SK-N-SH treated with all-trans-retinoic acid at 6 μM for 48 hours (cell line): Measurements from ENCODE around the gene ADNP.

Experiments used
- ATAC-seq: fragments of 200-7000 bp; cut with Tn5 transposase; 3 replicates; pipeline ENCODE4 v1.9.1; 2020; ENCODE audit warnings: mild to moderate bottlenecking, moderate library complexity
- ARNTL ChIP-seq: fragments of 450-650 bp; formaldehyde crosslinking; IDR thresholded peaks from 2 replicates; pipeline ENCODE4 v1.5.0; 2020; ENCODE audit warnings: low read depth, mild to moderate bottlenecking, moderate library complexity, borderline replicate concordance
- BACH2 ChIP-seq: fragments of 250-450 bp; sonication (Bioruptor Pico); IDR thresholded peaks from 2 replicates; pipeline ENCODE4 v1.9.0; 2021; ENCODE audit warnings: mild to moderate bottlenecking, borderline replicate concordance
- CSDC2 ChIP-seq: fragments of 250-450 bp; sonication (Bioruptor Pico); IDR thresholded peaks from 2 replicates; pipeline ENCODE4 v1.5.0; 2020; ENCODE audit warnings: mild to moderate bottlenecking, moderate library complexity
- ESRRG ChIP-seq: fragments of 250-450 bp; sonication (Bioruptor Pico); IDR thresholded peaks from 2 replicates; pipeline ENCODE4 v1.6.1; 2021; ENCODE audit warnings: mild to moderate bottlenecking
- GLIS3 ChIP-seq: fragments of 250-450 bp; sonication (Bioruptor Pico); IDR thresholded peaks from 2 replicates; pipeline ENCODE4 v1.5.0; 2020; ENCODE audit warnings: mild to moderate bottlenecking, moderate library complexity
- ISL1 ChIP-seq: fragments of 250-450 bp; sonication (Bioruptor Pico); IDR thresholded peaks from 2 replicates; pipeline ENCODE4 v2.1.2; 2022; ENCODE audit warnings: mild to moderate bottlenecking, moderate library complexity
- OSR1 ChIP-seq: fragments of 250-450 bp; sonication (Bioruptor Pico); IDR thresholded peaks from 2 replicates; pipeline ENCODE4 v1.8.0; 2022; ENCODE audit warnings: moderate library complexity, mild to moderate bottlenecking, inconsistent platforms
- PPARA ChIP-seq: fragments of 250-450 bp; sonication (Bioruptor Pico); IDR thresholded peaks from 2 replicates; pipeline ENCODE4 v1.5.0; 2020; ENCODE audit warnings: mild to moderate bottlenecking, borderline replicate concordance
- RARB ChIP-seq: fragments of 250-450 bp; sonication (Bioruptor Pico); IDR thresholded peaks from 2 replicates; pipeline ENCODE4 v1.8.0; 2021; ENCODE audit warnings: mild to moderate bottlenecking, moderate library complexity
- SNAI2 ChIP-seq: fragments of 250-450 bp; sonication (Bioruptor Pico); IDR thresholded peaks from 2 replicates; pipeline ENCODE4 v1.5.0; 2020; ENCODE audit warnings: mild to moderate bottlenecking, moderate library complexity
- TCF4 ChIP-seq: fragments of 250-450 bp; sonication (Bioruptor Pico); IDR thresholded peaks from 2 replicates; pipeline ENCODE4 v1.8.0; 2021; ENCODE audit warnings: mild to moderate bottlenecking, moderate library complexity, borderline replicate concordance
- ZC3H10 ChIP-seq: fragments of 250-450 bp; sonication (Bioruptor Pico); IDR thresholded peaks from 2 replicates; pipeline ENCODE4 v1.5.1; 2021; ENCODE audit warnings: mild to moderate bottlenecking, moderate library complexity
- ZFP3 ChIP-seq: fragments of 250-450 bp; sonication (Bioruptor Pico); IDR thresholded peaks from 2 replicates; pipeline ENCODE4 v1.5.0; 2020; ENCODE audit warnings: mild to moderate bottlenecking, moderate library complexity
- ZFP30 ChIP-seq: fragments of 450-650 bp; formaldehyde crosslinking; IDR thresholded peaks from 2 replicates; pipeline ENCODE4 v1.5.0; 2022; ENCODE audit warnings: mild to moderate bottlenecking, moderate library complexity
- ZNF565 ChIP-seq: fragments of 450-650 bp; formaldehyde crosslinking; conservative IDR thresholded peaks from 2 replicates; pipeline ENCODE4 v1.5.0; 2020; ENCODE audit warnings: low read depth, mild to moderate bottlenecking, moderate library complexity
- ZNF70 ChIP-seq: fragments of 450-650 bp; formaldehyde crosslinking; IDR thresholded peaks from 2 replicates; pipeline ENCODE4 v1.5.0; 2020; ENCODE audit warnings: mild to moderate bottlenecking, moderate library complexity
- TF ChIP-seq, protein P1 (sequence below): fragments of 250-450 bp; sonication (Bioruptor Pico); IDR thresholded peaks from 2 replicates; pipeline ENCODE4 v1.8.0; 2021; ENCODE audit warnings: low read depth, mild to moderate bottlenecking, moderate library complexity, borderline replicate concordance
- TF ChIP-seq, protein P2 (sequence below): fragments of 250-450 bp; sonication (Bioruptor Pico); IDR thresholded peaks from 2 replicates; pipeline ENCODE4 v1.5.1; 2021; ENCODE audit warnings: mild to moderate bottlenecking, moderate library complexity
- TF ChIP-seq, protein P3 (sequence below): fragments of 250-450 bp; sonication (Bioruptor Pico); IDR thresholded peaks from 2 replicates; pipeline ENCODE4 v1.8.0; 2020; ENCODE audit warnings: mild to moderate bottlenecking, moderate library complexity, borderline replicate concordance
- TF ChIP-seq, protein P4 (sequence below): fragments of 250-450 bp; sonication (Bioruptor Pico); IDR thresholded peaks from 2 replicates; pipeline ENCODE4 v1.5.1; 2020; ENCODE audit warnings: low read depth, mild to moderate bottlenecking, moderate library complexity
- TF ChIP-seq, protein P5 (sequence below): fragments of 250-450 bp; sonication (Bioruptor Pico); IDR thresholded peaks from 2 replicates; pipeline ENCODE4 v1.5.0; 2020; ENCODE audit warnings: mild to moderate bottlenecking, moderate library complexity

ADNP gene

DNA sequence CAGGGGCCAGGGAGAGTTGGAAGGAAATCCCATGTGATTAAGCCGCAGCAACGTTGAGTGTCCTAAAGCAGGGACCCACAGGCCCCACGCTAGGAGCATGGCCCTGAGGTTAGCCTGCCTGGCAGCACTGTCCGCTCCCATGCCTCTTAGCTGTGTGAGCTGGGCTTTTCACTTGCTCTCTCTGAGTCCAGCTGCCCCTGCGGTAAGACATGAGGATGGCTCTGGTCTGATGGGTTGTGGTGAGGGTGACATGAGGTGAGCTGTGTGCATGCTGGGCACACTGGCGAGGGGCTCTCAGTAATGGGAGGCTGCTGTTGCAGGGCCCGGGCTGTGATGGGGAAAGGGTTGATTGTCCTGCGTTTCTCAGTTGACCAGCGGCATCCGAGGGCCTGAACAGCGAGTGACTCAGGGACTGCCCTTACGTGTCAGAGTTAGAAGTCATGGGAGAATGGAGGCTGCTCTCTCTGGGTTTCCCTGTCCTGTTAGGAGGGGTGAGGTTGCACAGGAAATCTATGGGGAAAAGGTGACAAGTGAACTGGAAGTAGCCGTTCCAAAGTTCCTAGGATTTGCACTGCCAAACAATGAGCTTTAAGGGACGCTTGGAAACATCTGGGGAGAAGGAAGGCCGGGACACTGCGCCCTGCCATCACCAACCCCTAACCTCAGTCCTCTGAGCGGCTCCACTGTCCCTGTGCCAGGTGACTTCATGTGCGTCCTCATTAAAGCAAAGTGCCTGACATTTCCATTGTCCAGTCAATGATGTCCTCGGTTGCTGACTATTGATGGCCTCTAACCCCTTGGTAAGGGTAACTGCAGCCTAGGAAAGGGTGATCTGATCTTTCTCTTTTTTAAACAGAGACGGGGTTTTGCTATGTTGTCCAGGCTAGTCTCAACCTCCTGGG is 51.3 kb downstream of the ADNP start (continued):
- TF ChIP-seq, protein P1, sequence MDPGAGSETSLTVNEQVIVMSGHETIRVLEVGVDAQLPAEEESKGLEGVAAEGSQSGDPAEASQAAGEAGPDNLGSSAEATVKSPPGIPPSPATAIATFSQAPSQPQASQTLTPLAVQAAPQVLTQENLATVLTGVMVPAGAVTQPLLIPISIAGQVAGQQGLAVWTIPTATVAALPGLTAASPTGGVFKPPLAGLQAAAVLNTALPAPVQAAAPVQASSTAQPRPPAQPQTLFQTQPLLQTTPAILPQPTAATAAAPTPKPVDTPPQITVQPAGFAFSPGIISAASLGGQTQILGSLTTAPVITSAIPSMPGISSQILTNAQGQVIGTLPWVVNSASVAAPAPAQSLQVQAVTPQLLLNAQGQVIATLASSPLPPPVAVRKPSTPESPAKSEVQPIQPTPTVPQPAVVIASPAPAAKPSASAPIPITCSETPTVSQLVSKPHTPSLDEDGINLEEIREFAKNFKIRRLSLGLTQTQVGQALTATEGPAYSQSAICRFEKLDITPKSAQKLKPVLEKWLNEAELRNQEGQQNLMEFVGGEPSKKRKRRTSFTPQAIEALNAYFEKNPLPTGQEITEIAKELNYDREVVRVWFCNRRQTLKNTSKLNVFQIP (CRISPR knock-in tag): no peak

DNA sequence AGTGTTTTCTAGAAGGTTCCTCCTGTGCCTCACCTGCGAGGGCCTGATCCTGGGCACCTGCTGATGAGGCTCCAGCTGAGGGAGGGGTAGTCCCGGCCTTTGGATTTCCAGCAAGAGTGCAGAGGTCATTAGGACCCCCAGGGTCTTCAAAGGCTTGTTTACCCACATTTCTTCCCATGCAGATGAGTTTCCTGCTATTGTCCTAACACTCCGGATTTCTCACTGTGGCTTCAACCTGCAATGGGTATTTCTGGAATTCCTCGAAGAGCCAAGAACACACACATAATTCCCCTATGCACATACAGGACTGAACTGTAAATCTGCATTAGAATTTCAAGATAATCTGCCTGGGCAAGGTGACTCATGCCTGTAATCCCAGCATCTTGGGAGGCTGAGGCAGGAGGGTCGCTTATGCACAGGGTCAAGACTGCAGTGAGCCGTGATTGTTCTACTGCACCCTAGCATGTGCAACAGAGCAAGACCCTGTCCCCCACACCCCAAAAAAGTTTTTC is 53.9 kb downstream of the ADNP start:
- TF ChIP-seq CSDC2 (no peak), ZNF565 (CRISPR knock-in tag) (no peak), ZC3H10 (CRISPR knock-in tag) (no peak), GLIS3 (no peak), BACH2 (CRISPR knock-in tag) (no peak), ZFP30 (CRISPR knock-in tag) (no peak), ARNTL (CRISPR knock-in tag) (no peak), RARB (CRISPR knock-in tag) (no peak), OSR1 (no peak), PPARA (CRISPR knock-in tag) (no peak), TCF4 (CRISPR knock-in tag) (no peak)
- TF ChIP-seq, protein P2, sequence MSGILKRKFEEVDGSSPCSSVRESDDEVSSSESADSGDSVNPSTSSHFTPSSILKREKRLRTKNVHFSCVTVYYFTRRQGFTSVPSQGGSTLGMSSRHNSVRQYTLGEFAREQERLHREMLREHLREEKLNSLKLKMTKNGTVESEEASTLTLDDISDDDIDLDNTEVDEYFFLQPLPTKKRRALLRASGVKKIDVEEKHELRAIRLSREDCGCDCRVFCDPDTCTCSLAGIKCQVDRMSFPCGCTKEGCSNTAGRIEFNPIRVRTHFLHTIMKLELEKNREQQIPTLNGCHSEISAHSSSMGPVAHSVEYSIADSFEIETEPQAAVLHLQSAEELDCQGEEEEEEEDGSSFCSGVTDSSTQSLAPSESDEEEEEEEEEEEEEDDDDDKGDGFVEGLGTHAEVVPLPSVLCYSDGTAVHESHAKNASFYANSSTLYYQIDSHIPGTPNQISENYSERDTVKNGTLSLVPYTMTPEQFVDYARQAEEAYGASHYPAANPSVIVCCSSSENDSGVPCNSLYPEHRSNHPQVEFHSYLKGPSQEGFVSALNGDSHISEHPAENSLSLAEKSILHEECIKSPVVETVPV: no peak

DNA sequence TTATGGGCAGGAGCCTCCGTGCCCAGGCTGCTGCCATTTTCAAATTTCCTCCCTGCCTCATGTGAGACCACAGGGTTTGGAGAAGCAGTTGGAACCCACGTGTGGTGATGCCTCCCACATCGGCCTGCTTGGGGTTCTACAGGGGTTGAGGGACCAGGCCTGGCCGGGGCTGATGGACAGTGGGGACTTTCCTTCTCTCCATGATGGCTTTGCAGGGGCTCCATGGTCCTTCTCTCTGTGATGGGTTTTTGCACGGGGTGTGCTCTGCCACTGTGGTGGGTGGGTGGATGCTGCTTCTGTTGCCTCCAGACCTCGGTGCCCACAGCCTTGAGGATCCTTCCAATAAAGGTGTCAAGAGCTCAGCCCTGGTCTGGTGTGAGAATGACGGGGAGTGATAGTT is 54.4 kb downstream of the ADNP start:
- TF ChIP-seq CSDC2 (no peak), ZNF565 (CRISPR knock-in tag) (no peak), ESRRG (CRISPR knock-in tag) (no peak), ISL1 (CRISPR knock-in tag) (no peak), ZNF70 (no peak), SNAI2 (no peak), TCF4 (CRISPR knock-in tag) (no peak), GLIS3 (no peak), BACH2 (CRISPR knock-in tag) (no peak), PPARA (CRISPR knock-in tag) (no peak), ARNTL (CRISPR knock-in tag) (no peak), ZFP3 (CRISPR knock-in tag) (no peak), ZFP30 (CRISPR knock-in tag) (no peak), ZC3H10 (CRISPR knock-in tag) (no peak), RARB (CRISPR knock-in tag) (no peak)
- TF ChIP-seq, protein P3, sequence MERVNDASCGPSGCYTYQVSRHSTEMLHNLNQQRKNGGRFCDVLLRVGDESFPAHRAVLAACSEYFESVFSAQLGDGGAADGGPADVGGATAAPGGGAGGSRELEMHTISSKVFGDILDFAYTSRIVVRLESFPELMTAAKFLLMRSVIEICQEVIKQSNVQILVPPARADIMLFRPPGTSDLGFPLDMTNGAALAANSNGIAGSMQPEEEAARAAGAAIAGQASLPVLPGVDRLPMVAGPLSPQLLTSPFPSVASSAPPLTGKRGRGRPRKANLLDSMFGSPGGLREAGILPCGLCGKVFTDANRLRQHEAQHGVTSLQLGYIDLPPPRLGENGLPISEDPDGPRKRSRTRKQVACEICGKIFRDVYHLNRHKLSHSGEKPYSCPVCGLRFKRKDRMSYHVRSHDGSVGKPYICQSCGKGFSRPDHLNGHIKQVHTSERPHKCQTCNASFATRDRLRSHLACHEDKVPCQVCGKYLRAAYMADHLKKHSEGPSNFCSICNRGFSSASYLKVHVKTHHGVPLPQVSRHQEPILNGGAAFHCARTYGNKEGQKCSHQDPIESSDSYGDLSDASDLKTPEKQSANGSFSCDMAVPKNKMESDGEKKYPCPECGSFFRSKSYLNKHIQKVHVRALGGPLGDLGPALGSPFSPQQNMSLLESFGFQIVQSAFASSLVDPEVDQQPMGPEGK (CRISPR knock-in tag): no peak
- TF ChIP-seq, protein P2: no peak
- TF ChIP-seq, protein P1 (CRISPR knock-in tag): no peak
- TF ChIP-seq, protein P4, sequence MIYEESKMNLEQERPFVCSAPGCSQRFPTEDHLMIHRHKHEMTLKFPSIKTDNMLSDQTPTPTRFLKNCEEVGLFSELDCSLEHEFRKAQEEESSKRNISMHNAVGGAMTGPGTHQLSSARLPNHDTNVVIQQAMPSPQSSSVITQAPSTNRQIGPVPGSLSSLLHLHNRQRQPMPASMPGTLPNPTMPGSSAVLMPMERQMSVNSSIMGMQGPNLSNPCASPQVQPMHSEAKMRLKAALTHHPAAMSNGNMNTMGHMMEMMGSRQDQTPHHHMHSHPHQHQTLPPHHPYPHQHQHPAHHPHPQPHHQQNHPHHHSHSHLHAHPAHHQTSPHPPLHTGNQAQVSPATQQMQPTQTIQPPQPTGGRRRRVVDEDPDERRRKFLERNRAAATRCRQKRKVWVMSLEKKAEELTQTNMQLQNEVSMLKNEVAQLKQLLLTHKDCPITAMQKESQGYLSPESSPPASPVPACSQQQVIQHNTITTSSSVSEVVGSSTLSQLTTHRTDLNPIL (CRISPR knock-in tag): no peak
- TF ChIP-seq, protein P5, sequence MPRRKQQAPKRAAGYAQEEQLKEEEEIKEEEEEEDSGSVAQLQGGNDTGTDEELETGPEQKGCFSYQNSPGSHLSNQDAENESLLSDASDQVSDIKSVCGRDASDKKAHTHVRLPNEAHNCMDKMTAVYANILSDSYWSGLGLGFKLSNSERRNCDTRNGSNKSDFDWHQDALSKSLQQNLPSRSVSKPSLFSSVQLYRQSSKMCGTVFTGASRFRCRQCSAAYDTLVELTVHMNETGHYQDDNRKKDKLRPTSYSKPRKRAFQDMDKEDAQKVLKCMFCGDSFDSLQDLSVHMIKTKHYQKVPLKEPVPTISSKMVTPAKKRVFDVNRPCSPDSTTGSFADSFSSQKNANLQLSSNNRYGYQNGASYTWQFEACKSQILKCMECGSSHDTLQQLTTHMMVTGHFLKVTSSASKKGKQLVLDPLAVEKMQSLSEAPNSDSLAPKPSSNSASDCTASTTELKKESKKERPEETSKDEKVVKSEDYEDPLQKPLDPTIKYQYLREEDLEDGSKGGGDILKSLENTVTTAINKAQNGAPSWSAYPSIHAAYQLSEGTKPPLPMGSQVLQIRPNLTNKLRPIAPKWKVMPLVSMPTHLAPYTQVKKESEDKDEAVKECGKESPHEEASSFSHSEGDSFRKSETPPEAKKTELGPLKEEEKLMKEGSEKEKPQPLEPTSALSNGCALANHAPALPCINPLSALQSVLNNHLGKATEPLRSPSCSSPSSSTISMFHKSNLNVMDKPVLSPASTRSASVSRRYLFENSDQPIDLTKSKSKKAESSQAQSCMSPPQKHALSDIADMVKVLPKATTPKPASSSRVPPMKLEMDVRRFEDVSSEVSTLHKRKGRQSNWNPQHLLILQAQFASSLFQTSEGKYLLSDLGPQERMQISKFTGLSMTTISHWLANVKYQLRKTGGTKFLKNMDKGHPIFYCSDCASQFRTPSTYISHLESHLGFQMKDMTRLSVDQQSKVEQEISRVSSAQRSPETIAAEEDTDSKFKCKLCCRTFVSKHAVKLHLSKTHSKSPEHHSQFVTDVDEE: no peak
- ATAC-seq: no peak

More for the DNA sequence above, 53.9 kb downstream of the ADNP start:
- no peak for ATAC-seq
